Spleen (tissue), 11 donors: Measurements from ENCODE around the gene ARL11. TPM values are rescaled to one million over a fixed set of nuclear protein-coding genes. Genes with fewer than 3 reads are reported as not detected.

ENCODE experiments used
- DNase-seq: peaks from one replicate; pipeline ENCODE4 v3.0.0-alpha.2; 2020
- H3K27ac ChIP-seq, 8 donors: fragments of 200-600 bp; sonication (generic) in 7 of 8; 1 replicate in 4 of 8; 2 replicates in 4 of 8; pipeline versions ENCODE4 v1.5.0 to v1.8.0; 2016 to 2021; ENCODE audit warnings: inconsistent platforms in 4 of 8, mild to moderate bottlenecking in 4 of 8, moderate library complexity in 1 of 8
- H3K27me3 ChIP-seq, 7 donors: fragments of 200-600 bp; sonication (generic) in 6 of 7; replicated peaks in 1 of 7; 1 replicate in 4 of 7; 2 replicates in 3 of 7; pipeline versions ENCODE4 v1.5.0 to v1.8.0; 2016 to 2021; ENCODE audit warnings: inconsistent platforms in 3 of 7, mild to moderate bottlenecking in 1 of 7
- H3K36me3 ChIP-seq, 6 donors: fragments of 200-600 bp; sonication (generic) in 5 of 6; 1 replicate in 4 of 6; 2 replicates in 2 of 6; pipeline versions ENCODE4 v1.5.0 to v1.8.0; 2016 to 2021; ENCODE audit warnings: inconsistent platforms in 2 of 6
- H3K4me1 ChIP-seq, 6 donors: fragments of 200-600 bp; sonication (generic) in 5 of 6; 1 replicate in 3 of 6; 2 replicates in 3 of 6; pipeline versions ENCODE4 v1.5.0 to v1.8.0; 2016 to 2021; ENCODE audit warnings: inconsistent platforms in 3 of 6
- H3K4me3 ChIP-seq, 8 donors: fragments of 200-600 bp; sonication (generic) in 7 of 8; 1 replicate in 4 of 8; 2 replicates in 4 of 8; pipeline versions ENCODE4 v1.5.0 to v1.8.0; 2016 to 2021; ENCODE audit warnings: inconsistent platforms in 4 of 8, mild to moderate bottlenecking in 4 of 8, moderate library complexity in 2 of 8
- H3K9me3 ChIP-seq, 8 donors: fragments of 200-600 bp; sonication (generic) in 7 of 8; 1 replicate in 4 of 8; 2 replicates in 4 of 8; pipeline versions ENCODE4 v1.5.0 to v1.8.0; 2016 to 2021; ENCODE audit warnings: inconsistent platforms in 4 of 8
- CTCF ChIP-seq, 11 experiments: fragments of 200-600 bp in 7 of 11; fragments of 450-650 bp in 4 of 11; sonication (generic) in 4 of 11; IDR thresholded peaks in 8 of 11; conservative IDR thresholded peaks in 3 of 11; 1 replicate in 7 of 11; 2 replicates in 4 of 11; pipeline versions ENCODE4 v1.4.0 to v1.8.0; 2016 to 2021; ENCODE audit warnings: antibody characterized with exemption in 11 of 11, inconsistent platforms in 4 of 11, mild to moderate bottlenecking in 1 of 11
- POLR2A ChIP-seq, 3 donors: fragments of 450-650 bp; IDR thresholded peaks; one replicate each; pipeline ENCODE4 v1.5.1; 2017; ENCODE audit warnings: antibody characterized with exemption in 3 of 3, mild to moderate bottlenecking in 1 of 3
- POLR2AphosphoS5 ChIP-seq, 3 donors: sonication (generic); formaldehyde crosslinking; IDR thresholded peaks; one replicate each; pipeline ENCODE4 v1.5.1; 2017; ENCODE audit warnings: antibody characterized with exemption in 3 of 3
- WGBS, 5 donors: extraction: QIAGEN DNeasy Blood & Tissue Kit in 3 of 5; methylation state at CpG; one replicate each; pipeline versions ENCODE4 v1.1.5 to v1.1.7; 2013 to 2018; 5-methylcytosine and 5-hydroxymethylcytosine counted together
- intact Hi-C: fragments of 100-400 bp; cut with DNase I; formaldehyde crosslinking; loops from one replicate; pipeline ENCODE4 v1.15.0; 2023; ENCODE audit warnings: low total_unique reads
- polyA plus RNA-seq, 3 donors: library from polyadenylated mRNA; stranded (reverse); fragments of 200-250 nt; gene quantifications; one replicate each; pipeline ENCODE4 v1.2.1, GENCODE V29; 2013
- total RNA-seq, 7 donors: library from RNA; depleted of rRNA in 3 of 7; stranded (reverse); fragments of >200 nt in 3 of 7; fragmentation: NEBNext Ultra II Directional in 4 of 7; extraction: Animal tissue kit (Norgen Biotek cat#: 25700) in 4 of 7; gene quantifications; one replicate each; pipeline versions ENCODE4 v1.1.0 to v1.2.1, GENCODE V29; 2016 to 2021
- donor health status: healthy with polysubstance abuse.
- donor health status: DM: no; HTN: no; CAD: no; lungs with moderate emphysema.
- donor health status: DM: no; HTN: no; CAD: no.
- donor health status: Bipolar disorder and iron deficiency.
- donor health status: healthy.
- donor health status: DM: no; HTN: no; CAD: no.
- donor health status: DM: yes; HTN: yes; CAD: no.

ARL11 gene
- total and polyA plus RNA-seq, 10 donors, result 4.7 to 15.7 (median 11.6) TPM

GRCh38 chr13:49620170-49620621 is 8.1 kb upstream of the ARL11 start:
- TF ChIP-seq CTCF (IDR thresholded peaks at IDR 0.05 in 8 of 11, conservative IDR thresholded peaks at IDR 0.05 in 3 of 11), result no peak
- TF ChIP-seq POLR2AphosphoS5 (IDR thresholded peaks at IDR 0.05), result peak; percentile 14 to 57 (median 28)
- Histone ChIP-seq H3K27ac (peak overlapping the region in 4 of 8 donors; percentile 43 to 80 (median 48)), H3K36me3 (no peaks in the 10 kb centered on the region), H3K27me3 (no peaks in the 10 kb centered on the region), H3K9me3 (no peaks in the 10 kb centered on the region), H3K4me1 (peaks cover 0 to 36% (median 14%) of the 10 kb centered on the region in 6 donors), H3K4me3 (peak overlapping the region in 3 of 8 donors; percentile 4 to 61 (median 9))
- WGBS, 5 donors, result 20 to 87% (median 58%) methylated on average over 19 to 22 of the region's 22 CpGs
- DNase-seq, result peak; percentile 88
- intact Hi-C loops, result no loop called here

- Histone ChIP-seq H3K4me1 (peaks cover 0 to 32% (median 14%) of the 10 kb centered on the region in 6 donors), H3K36me3 (no peaks in the 10 kb centered on the region), H3K27ac (no peak overlapping the region), H3K4me3 (no peak overlapping the region), H3K27me3 (no peaks in the 10 kb centered on the region), H3K9me3 (no peaks in the 10 kb centered on the region)
- intact Hi-C loops, result no loop called here
- 67 to 81% (median 76%) methylated on average over 11 of the region's 11 CpGs for WGBS, 5 donors
- no peak for TF ChIP-seq POLR2A (IDR thresholded peaks at IDR 0.05)
- no peak for TF ChIP-seq CTCF (IDR thresholded peaks at IDR 0.05 in 8 of 11, conservative IDR thresholded peaks at IDR 0.05 in 3 of 11)
- TF ChIP-seq POLR2AphosphoS5 (IDR thresholded peaks at IDR 0.05), result no peak
- DNase-seq, result no peak
Observed at GRCh38 chr13:49622174-49622946, 5.9 kb upstream of the ARL11 start.

DNA sequence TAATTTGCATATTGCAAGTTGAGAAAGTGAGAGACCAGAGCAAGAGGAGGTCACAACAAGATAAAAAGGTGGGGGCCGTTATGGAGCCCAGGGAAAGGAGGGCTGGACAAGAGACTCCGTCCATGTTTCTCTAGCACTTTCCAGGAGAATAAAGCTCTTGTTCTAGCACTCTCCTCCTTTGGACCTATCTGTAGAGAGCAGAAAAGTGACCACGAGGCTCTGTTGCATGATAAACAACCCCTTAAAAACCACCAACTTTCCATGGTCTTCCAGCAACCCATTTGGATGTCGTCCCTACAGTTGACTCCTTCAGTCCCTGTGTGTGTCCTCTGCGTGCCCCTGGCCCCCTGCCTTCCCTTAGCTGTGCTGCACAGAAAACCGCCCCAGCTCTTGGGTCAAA is 4.1 kb upstream of the ARL11 start:
- intact Hi-C loops, result no loop called here
- WGBS, 5 donors, result 83 to 94% (median 92%) methylated on average over 6 of the region's 6 CpGs
- no peak overlapping the region for H3K27ac ChIP-seq
- H3K4me3 ChIP-seq, result no peak overlapping the region
- no peaks in the 10 kb centered on the region for H3K9me3 ChIP-seq
- H3K4me1 ChIP-seq, result peaks cover 0 to 50% (median 27%) of the 10 kb centered on the region in 6 donors
- no peak for TF ChIP-seq POLR2A (IDR thresholded peaks at IDR 0.05)
- TF ChIP-seq POLR2AphosphoS5 (IDR thresholded peaks at IDR 0.05), result no peak
- no peak for TF ChIP-seq CTCF (IDR thresholded peaks at IDR 0.05 in 8 of 11, conservative IDR thresholded peaks at IDR 0.05 in 3 of 11)
- DNase-seq, result no peak
- no peaks in the 10 kb centered on the region for H3K27me3 ChIP-seq
- H3K36me3 ChIP-seq, result no peaks in the 10 kb centered on the region

DNA sequence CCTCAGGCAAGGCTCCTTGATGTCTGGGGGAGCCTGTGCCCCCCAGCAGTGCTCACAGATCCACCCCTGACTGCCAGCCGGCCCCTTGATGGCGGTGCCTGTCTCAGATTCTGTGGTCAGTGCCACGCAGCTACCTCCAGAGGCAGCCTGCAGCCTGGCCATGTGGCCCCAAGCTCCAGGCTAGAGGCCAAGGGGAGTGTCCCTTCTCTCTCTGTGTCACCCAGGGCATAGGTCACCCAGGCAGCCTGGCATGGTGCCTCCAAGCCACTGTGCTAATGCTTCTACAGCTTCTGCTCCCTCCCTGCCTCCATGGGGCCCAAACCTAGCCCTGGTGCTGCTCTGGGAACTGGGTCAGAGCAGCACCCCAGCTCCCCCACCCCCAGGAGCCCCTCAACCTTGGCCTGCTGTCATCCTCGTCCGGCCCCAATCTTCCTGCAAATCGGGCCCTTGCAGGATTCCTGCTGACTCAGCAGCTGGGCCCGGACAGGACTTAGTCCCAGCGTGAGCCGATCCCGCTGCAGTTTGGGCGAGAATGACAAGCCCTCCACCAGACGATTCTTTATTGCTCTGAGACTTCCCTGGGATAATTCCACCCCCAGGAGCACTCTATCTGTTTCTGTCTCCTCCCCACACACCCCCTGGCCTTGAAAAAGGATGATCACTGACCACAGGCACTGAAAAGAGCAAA is 2.8 kb upstream of the ARL11 start:
- no peaks in the 10 kb centered on the region for H3K9me3 ChIP-seq
- intact Hi-C loops, result no loop called here
- H3K27ac ChIP-seq, result peak overlapping the region in 6 of 8 donors; percentile 10 to 63 (median 34)
- peaks cover 0 to 6% (median 0%) of the 10 kb centered on the region in 6 donors for H3K36me3 ChIP-seq
- no peaks in the 10 kb centered on the region for H3K27me3 ChIP-seq
- H3K4me3 ChIP-seq, result no peak overlapping the region
- 53 to 75% (median 67%) methylated on average over 4 to 12 of the region's 12 CpGs for WGBS, 5 donors
- TF ChIP-seq POLR2AphosphoS5 (IDR thresholded peaks at IDR 0.05), result peak; percentile 11 to 53 (median 44)
- no peak for TF ChIP-seq CTCF (IDR thresholded peaks at IDR 0.05 in 8 of 11, conservative IDR thresholded peaks at IDR 0.05 in 3 of 11)
- no peak for TF ChIP-seq POLR2A (IDR thresholded peaks at IDR 0.05)
- H3K4me1 ChIP-seq, result peaks cover 0 to 51% (median 35%) of the 10 kb centered on the region in 6 donors
- DNase-seq, result peak; percentile 82
